Ishikawa (cell line): ENCODE measurements around the gene FAM98B.

Source experiments
- CEBPB ChIP-seq: IDR thresholded peaks from 2 replicates; pipeline ENCODE4 v1.6.1; 2012
- EP300 ChIP-seq: IDR thresholded peaks from 2 replicates; pipeline ENCODE4 v1.6.1; 2012; ENCODE audit warnings: borderline replicate concordance
- FOXM1 ChIP-seq: IDR thresholded peaks from 2 replicates; pipeline ENCODE4 v1.6.1; 2012; ENCODE audit warnings: low read depth, borderline replicate concordance
- RAD21 ChIP-seq: IDR thresholded peaks from 2 replicates; pipeline ENCODE4 v1.6.1; 2012; ENCODE audit warnings: low read depth
- TAF1 ChIP-seq: IDR thresholded peaks from 2 replicates; pipeline ENCODE4 v1.6.1; 2012; ENCODE audit warnings: low read depth, mild to moderate bottlenecking
- YY1 ChIP-seq: IDR thresholded peaks from 2 replicates; pipeline ENCODE4 v1.6.1; 2012; ENCODE audit warnings: low read depth
- ZBTB7A ChIP-seq: IDR thresholded peaks from 2 replicates; pipeline ENCODE4 v1.6.1; 2012; ENCODE audit warnings: low read depth
- TF ChIP-seq, protein P1 (sequence below): IDR thresholded peaks from 2 replicates; pipeline ENCODE4 v1.6.1; 2012
- TF ChIP-seq, protein P2 (sequence below): IDR thresholded peaks from 2 replicates; pipeline ENCODE4 v1.6.1; 2012
- TF ChIP-seq, protein P3 (sequence below): IDR thresholded peaks from 2 replicates; pipeline ENCODE4 v1.6.1; 2012; ENCODE audit warnings: low read depth, mild to moderate bottlenecking

DNA sequence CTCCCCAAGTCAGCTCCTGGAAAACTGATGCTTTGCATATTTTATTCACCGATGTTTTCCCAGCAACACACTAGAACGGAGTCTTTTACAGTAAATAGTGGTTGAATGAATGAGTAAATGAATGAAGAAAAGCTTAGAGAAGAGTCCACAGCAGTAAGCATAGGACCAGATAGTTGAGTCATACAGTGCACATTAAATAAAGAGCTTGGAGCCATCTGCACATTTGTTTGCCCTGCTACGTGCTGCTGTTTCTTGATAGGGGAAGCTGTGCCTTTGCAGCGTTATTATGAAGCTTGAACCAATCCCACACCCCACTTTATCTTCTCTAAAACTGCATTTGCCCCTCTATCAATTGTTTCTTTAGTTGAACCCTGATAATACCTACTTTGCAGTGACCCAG lies 1.2 kb downstream of the FAM98B start:
- TF ChIP-seq, protein P1, sequence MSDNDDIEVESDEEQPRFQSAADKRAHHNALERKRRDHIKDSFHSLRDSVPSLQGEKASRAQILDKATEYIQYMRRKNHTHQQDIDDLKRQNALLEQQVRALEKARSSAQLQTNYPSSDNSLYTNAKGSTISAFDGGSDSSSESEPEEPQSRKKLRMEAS, result no peak
- TF ChIP-seq RAD21, result no peak
- TF ChIP-seq, protein P2, sequence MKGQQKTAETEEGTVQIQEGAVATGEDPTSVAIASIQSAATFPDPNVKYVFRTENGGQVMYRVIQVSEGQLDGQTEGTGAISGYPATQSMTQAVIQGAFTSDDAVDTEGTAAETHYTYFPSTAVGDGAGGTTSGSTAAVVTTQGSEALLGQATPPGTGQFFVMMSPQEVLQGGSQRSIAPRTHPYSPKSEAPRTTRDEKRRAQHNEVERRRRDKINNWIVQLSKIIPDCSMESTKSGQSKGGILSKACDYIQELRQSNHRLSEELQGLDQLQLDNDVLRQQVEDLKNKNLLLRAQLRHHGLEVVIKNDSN, result no peak
- TF ChIP-seq EP300, result no peak
- TF ChIP-seq TAF1, result no peak
- TF ChIP-seq, protein P3, sequence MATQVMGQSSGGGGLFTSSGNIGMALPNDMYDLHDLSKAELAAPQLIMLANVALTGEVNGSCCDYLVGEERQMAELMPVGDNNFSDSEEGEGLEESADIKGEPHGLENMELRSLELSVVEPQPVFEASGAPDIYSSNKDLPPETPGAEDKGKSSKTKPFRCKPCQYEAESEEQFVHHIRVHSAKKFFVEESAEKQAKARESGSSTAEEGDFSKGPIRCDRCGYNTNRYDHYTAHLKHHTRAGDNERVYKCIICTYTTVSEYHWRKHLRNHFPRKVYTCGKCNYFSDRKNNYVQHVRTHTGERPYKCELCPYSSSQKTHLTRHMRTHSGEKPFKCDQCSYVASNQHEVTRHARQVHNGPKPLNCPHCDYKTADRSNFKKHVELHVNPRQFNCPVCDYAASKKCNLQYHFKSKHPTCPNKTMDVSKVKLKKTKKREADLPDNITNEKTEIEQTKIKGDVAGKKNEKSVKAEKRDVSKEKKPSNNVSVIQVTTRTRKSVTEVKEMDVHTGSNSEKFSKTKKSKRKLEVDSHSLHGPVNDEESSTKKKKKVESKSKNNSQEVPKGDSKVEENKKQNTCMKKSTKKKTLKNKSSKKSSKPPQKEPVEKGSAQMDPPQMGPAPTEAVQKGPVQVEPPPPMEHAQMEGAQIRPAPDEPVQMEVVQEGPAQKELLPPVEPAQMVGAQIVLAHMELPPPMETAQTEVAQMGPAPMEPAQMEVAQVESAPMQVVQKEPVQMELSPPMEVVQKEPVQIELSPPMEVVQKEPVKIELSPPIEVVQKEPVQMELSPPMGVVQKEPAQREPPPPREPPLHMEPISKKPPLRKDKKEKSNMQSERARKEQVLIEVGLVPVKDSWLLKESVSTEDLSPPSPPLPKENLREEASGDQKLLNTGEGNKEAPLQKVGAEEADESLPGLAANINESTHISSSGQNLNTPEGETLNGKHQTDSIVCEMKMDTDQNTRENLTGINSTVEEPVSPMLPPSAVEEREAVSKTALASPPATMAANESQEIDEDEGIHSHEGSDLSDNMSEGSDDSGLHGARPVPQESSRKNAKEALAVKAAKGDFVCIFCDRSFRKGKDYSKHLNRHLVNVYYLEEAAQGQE, result no peak
- no peak for TF ChIP-seq FOXM1
- no peak for TF ChIP-seq CEBPB
- TF ChIP-seq YY1, result no peak
- no peak for TF ChIP-seq ZBTB7A
